Activated CD4-positive, alpha-beta T cell treated with anti-CD3 and anti-CD28 coated beads, Interleukin-2, amount 10 ng/mL, durations not matched to agents 24 days and 14 days (primary cell): Measurements from ENCODE around the gene HAUS8. TPM values are rescaled to one million over a fixed set of nuclear protein-coding genes. Genes with fewer than 3 reads are reported as not detected.

Experiments
- DNase-seq: peaks from one replicate; pipeline ENCODE4 v3.0.0; 2022
- H3K27ac Mint-ChIP-seq: one replicate; pipeline ENCODE4 v1.8.0; 2022; ENCODE audit warnings: mild to moderate bottlenecking, mixed read lengths
- H3K27me3 Mint-ChIP-seq: one replicate; pipeline ENCODE4 v1.8.0; 2022; ENCODE audit warnings: mixed read lengths
- H3K36me3 Mint-ChIP-seq: one replicate; pipeline ENCODE4 v1.8.0; 2022; ENCODE audit warnings: low read depth, mild to moderate bottlenecking, mixed read lengths
- H3K4me1 Mint-ChIP-seq: one replicate; pipeline ENCODE4 v1.8.0; 2021; ENCODE audit warnings: mixed read lengths
- H3K4me3 Mint-ChIP-seq: one replicate; pipeline ENCODE4 v1.8.0; 2022; ENCODE audit warnings: mild to moderate bottlenecking, moderate library complexity, mixed read lengths
- H3K9me3 Mint-ChIP-seq: one replicate; pipeline ENCODE4 v1.8.0; 2021; ENCODE audit warnings: mixed read lengths
- intact Hi-C: fragments of 100-400 bp; cut with micrococcal nuclease; formaldehyde crosslinking; loops from one replicate; pipeline ENCODE4 v1.15.1; 2023
- total RNA-seq: library from RNA; stranded (reverse); gene quantifications from 2 replicates; pipeline ENCODE4 v1.2.3, GENCODE V29; 2022

The HAUS8 gene
- total RNA-seq, 1 donor from 2014 or later, result 32.5 TPM

GRCh38 chr19:17001603-17002183 lies 73.6 kb downstream of the HAUS8 start:
- intact Hi-C loops, result no loop called here

More at GRCh38 chr19:17001603-17002183, 73.6 kb downstream of the HAUS8 start:
- Mint-ChIP-seq H3K9me3 (peaks cover 6% of the 10 kb centered on the region), H3K27ac (peak overlapping the region; percentile 79), H3K4me3 (peak overlapping the region; percentile 73), H3K4me1 (peaks cover 18% of the 10 kb centered on the region), H3K27me3 (peaks cover 2% of the 10 kb centered on the region), H3K36me3 (peaks cover 3% of the 10 kb centered on the region)
- DNase-seq, result peak; percentile 96

Other genes with a start within 250 kb of the HAUS8 start
- gene SIN3B, start 246.1 kb downstream of the HAUS8 start, total RNA-seq, result 40.2 and 43.9 TPM in 2 replicates
- not detected in 2 replicates for gene F2RL3, start 186.5 kb downstream of the HAUS8 start, total RNA-seq
- 0.28 and 0.33 TPM in 2 replicates for gene CPAMD8, start 48.6 kb downstream of the HAUS8 start, total RNA-seq
- gene MYO9B, start 325 bp upstream of the HAUS8 start, total RNA-seq, result 120 TPM in 2 replicates
- 29.8 and 31.3 TPM in 2 replicates for gene USE1, start 139.9 kb upstream of the HAUS8 start, total RNA-seq
- 17.8 and 23.0 TPM in 2 replicates for gene OCEL1, start 150.8 kb upstream of the HAUS8 start, total RNA-seq
- gene NR2F6, start 170.5 kb upstream of the HAUS8 start, total RNA-seq, result 15.0 and 16.5 TPM in 2 replicates
- gene USHBP1, start 189.3 kb upstream of the HAUS8 start, total RNA-seq, result 0.30 and 0.38 TPM in 2 replicates
- 127 TPM in 2 replicates for gene BABAM1, start 192.0 kb upstream of the HAUS8 start, total RNA-seq
- 17.3 and 17.9 TPM in 2 replicates for gene ANKLE1, start 206.4 kb upstream of the HAUS8 start, total RNA-seq
- 5.6 and 6.5 TPM in 2 replicates for gene ABHD8, start 228.0 kb upstream of the HAUS8 start, total RNA-seq
- 101 and 103 TPM in 2 replicates for gene MRPL34, start 230.4 kb upstream of the HAUS8 start, total RNA-seq
- 37.9 and 38.2 TPM in 2 replicates for gene DDA1, start 234.1 kb upstream of the HAUS8 start, total RNA-seq